Sigmoid colon (tissue), 3 donors: ENCODE results near the gene SLC22A1.

Source experiments
- POLR2A ChIP-seq, 2 donors: fragments of 450-650 bp; IDR thresholded peaks; one replicate each; pipeline ENCODE4 v1.6.1; 2016; ENCODE audit warnings: antibody characterized with exemption in 2 of 2, mild to moderate bottlenecking in 2 of 2, moderate library complexity in 2 of 2
- TF ChIP-seq, protein P1 (sequence below), 4 experiments: fragments of 450-650 bp in 3 of 4; fragments of 200-600 bp in 1 of 4; IDR thresholded peaks; one replicate each; pipeline ENCODE4 v1.5.1; 2016 to 2019; ENCODE audit warnings: antibody characterized with exemption in 4 of 4, mild to moderate bottlenecking in 3 of 4, moderate library complexity in 2 of 4

DNA sequence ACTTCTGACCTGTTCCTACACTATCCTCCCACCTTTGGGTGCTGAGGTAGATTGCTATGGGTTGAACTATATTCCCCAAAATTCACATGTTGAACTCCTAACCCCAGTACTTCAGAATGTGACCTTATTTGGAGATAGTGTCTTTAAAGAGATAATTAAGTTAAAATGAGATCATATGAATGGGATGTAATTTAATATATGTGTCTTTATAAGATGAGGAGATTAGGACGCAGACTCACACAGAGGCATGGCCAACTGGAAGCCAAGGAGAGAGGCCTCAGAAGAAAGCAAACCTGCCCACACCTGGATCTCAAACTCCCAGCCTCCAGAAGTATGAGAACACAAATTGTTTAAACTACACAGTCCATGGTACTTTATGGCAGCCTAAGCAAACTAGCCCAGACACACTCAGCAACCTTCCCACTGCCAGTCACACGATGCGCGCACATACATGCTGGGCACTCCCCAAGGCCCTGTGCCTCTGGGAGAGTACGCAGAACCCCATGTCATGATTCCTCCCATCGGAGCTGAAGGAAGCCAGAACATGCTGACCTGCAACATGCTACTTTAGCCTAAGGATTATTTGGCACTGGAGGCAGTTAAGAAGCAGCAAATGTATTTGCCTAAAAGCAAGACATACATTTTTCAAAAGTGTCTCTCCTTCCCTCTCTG, 8.9 kb upstream of the SLC22A1 start:
- TF ChIP-seq, protein P1, sequence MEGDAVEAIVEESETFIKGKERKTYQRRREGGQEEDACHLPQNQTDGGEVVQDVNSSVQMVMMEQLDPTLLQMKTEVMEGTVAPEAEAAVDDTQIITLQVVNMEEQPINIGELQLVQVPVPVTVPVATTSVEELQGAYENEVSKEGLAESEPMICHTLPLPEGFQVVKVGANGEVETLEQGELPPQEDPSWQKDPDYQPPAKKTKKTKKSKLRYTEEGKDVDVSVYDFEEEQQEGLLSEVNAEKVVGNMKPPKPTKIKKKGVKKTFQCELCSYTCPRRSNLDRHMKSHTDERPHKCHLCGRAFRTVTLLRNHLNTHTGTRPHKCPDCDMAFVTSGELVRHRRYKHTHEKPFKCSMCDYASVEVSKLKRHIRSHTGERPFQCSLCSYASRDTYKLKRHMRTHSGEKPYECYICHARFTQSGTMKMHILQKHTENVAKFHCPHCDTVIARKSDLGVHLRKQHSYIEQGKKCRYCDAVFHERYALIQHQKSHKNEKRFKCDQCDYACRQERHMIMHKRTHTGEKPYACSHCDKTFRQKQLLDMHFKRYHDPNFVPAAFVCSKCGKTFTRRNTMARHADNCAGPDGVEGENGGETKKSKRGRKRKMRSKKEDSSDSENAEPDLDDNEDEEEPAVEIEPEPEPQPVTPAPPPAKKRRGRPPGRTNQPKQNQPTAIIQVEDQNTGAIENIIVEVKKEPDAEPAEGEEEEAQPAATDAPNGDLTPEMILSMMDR (IDR thresholded peaks at IDR 0.05) = no peak
- no peak for TF ChIP-seq POLR2A (IDR thresholded peaks at IDR 0.05)
